Sigmoid colon (tissue), 7 donors: Measurements from ENCODE around the gene AVEN. TPM values are rescaled to one million over a fixed set of nuclear protein-coding genes. Genes with fewer than 3 reads are reported as not detected.

Source experiments
- DNase-seq: peaks from one replicate; pipeline ENCODE4 v3.0.0-alpha.2; 2019
- H3K27ac ChIP-seq, 4 donors: fragments of 200-600 bp; sonication (generic); one replicate each; pipeline ENCODE4 v1.5.1; 2016 to 2019; ENCODE audit warnings: mild to moderate bottlenecking in 1 of 4
- H3K27me3 ChIP-seq, 3 donors: fragments of 200-600 bp; sonication (generic); one replicate each; pipeline ENCODE4 v1.5.1; 2019; ENCODE audit warnings: mild to moderate bottlenecking in 1 of 3
- H3K36me3 ChIP-seq, 4 donors: fragments of 200-600 bp; sonication (generic); one replicate each; pipeline ENCODE4 v1.5.1; 2016 to 2019
- H3K4me1 ChIP-seq, 4 donors: fragments of 200-600 bp; sonication (generic); one replicate each; pipeline ENCODE4 v1.5.1; 2017 to 2019
- H3K4me3 ChIP-seq, 4 donors: fragments of 200-600 bp; sonication (generic); one replicate each; pipeline ENCODE4 v1.5.1; 2017 to 2019; ENCODE audit warnings: mild to moderate bottlenecking in 2 of 4, moderate library complexity in 1 of 4
- H3K9me3 ChIP-seq, 4 donors: fragments of 200-600 bp in 3 of 4; sonication (generic) in 3 of 4; one replicate each; pipeline versions ENCODE4 v1.5.1 to v1.6.1; 2013 to 2019
- EP300 ChIP-seq, 4 donors: sonication (generic); formaldehyde crosslinking; IDR thresholded peaks; one replicate each; pipeline ENCODE4 v1.6.1; 2017; ENCODE audit warnings: antibody characterized with exemption in 4 of 4
- POLR2A ChIP-seq, 2 donors: fragments of 450-650 bp; IDR thresholded peaks; one replicate each; pipeline ENCODE4 v1.6.1; 2016; ENCODE audit warnings: antibody characterized with exemption in 2 of 2, mild to moderate bottlenecking in 2 of 2, moderate library complexity in 2 of 2
- POLR2AphosphoS5 ChIP-seq, 4 donors: sonication (generic); formaldehyde crosslinking; IDR thresholded peaks; one replicate each; pipeline ENCODE4 v1.6.1; 2017; ENCODE audit warnings: antibody characterized with exemption in 4 of 4
- WGBS, 2 donors: extraction: QIAGEN DNeasy Blood & Tissue Kit; methylation state at CpG; one replicate each; pipeline ENCODE4 v1.1.7; 2013; 5-methylcytosine and 5-hydroxymethylcytosine counted together
- intact Hi-C: fragments of 100-400 bp; cut with DNase I; formaldehyde crosslinking; loops from one replicate; pipeline ENCODE4 v1.15.1; 2023
- polyA plus RNA-seq, 3 donors: library from polyadenylated mRNA; stranded (reverse); fragments of 200-250 nt; gene quantifications; one replicate each; pipeline ENCODE4 v1.2.3, GENCODE V29; 2013
- total RNA-seq, 4 donors: library from RNA; depleted of rRNA; stranded (reverse); fragments of >200 nt; gene quantifications; one replicate each; pipeline ENCODE4 v1.1.0, GENCODE V29; 2016
- TF ChIP-seq, protein P1 (sequence below), 4 experiments: fragments of 450-650 bp in 3 of 4; fragments of 200-600 bp in 1 of 4; IDR thresholded peaks; one replicate each; pipeline ENCODE4 v1.5.1; 2016 to 2019; ENCODE audit warnings: antibody characterized with exemption in 4 of 4, mild to moderate bottlenecking in 3 of 4, moderate library complexity in 2 of 4
- donor health status: healthy with polysubstance abuse.
- donor health status: Bipolar disorder and iron deficiency.
- donor health status: healthy.

The AVEN gene
- total and polyA plus RNA-seq, 7 donors, result 9.2 to 23.3 (median 15.0) TPM

DNA sequence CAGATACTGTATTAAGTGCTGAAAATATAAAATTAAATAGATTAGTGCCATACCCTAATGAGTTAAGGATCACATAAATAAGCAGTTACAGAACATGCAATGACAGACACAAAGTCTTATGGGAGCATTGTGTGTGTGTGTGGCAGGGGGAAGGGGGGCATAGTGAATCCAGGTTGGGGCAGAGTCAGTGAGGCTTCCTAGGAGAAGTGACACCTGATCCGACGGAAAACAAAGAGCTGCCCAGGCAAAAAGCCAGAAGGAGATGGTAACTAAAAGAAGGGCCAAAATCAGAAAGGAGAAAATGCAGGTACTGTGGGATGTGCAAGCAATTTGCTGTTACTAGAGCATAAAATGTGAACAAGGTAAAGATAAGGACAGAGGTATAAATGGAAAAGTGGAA is 150.8 kb downstream of the AVEN start:
- no peak overlapping the region for H3K4me3 ChIP-seq
- no peaks in the 10 kb centered on the region for H3K9me3 ChIP-seq
- DNase-seq, result no peak
- no peak for TF ChIP-seq POLR2A (IDR thresholded peaks at IDR 0.05)
- TF ChIP-seq EP300 (IDR thresholded peaks at IDR 0.05), result no peak
- no peak for TF ChIP-seq POLR2AphosphoS5 (IDR thresholded peaks at IDR 0.05)
- H3K27me3 ChIP-seq, result no peaks in the 10 kb centered on the region
- intact Hi-C loops, result loop anchor here (10.0 kb wide), 1 partner anchor 57 kb away; no protein-coding TSS in a partner anchor
- H3K27ac ChIP-seq, result no peak overlapping the region
- H3K4me1 ChIP-seq, result no peaks in the 10 kb centered on the region
- H3K36me3 ChIP-seq, result no peaks in the 10 kb centered on the region
- 84 to 88% methylated on average over 2 of the region's 2 CpGs for WGBS, 2 donors

DNA sequence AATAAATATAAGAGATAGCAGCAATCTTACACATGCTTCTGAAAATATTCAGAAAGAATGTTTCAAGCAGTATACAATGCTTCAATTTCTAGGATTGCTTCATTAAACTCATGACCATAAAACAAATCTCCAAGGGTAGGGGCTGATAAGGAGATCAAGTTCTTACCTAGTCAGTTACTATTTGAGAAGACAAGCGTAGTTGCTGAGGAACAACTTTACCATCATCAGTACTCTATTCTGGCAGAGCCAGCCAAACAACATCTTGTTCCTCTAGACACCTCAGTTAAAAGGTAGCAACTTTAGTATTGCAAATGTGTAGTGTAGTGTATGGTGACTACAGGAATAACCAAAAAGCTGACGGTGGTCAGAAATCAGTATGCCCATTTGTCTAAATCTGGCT is 156.1 kb downstream of the AVEN start:
- Histone ChIP-seq H3K4me3 (no peak overlapping the region), H3K4me1 (no peaks in the 10 kb centered on the region), H3K36me3 (no peaks in the 10 kb centered on the region), H3K27ac (no peak overlapping the region), H3K9me3 (no peaks in the 10 kb centered on the region), H3K27me3 (no peaks in the 10 kb centered on the region)
- DNase-seq, result no peak
- WGBS, 2 donors, result 93 to 94% methylated on average over 2 of the region's 2 CpGs
- TF ChIP-seq, protein P1, sequence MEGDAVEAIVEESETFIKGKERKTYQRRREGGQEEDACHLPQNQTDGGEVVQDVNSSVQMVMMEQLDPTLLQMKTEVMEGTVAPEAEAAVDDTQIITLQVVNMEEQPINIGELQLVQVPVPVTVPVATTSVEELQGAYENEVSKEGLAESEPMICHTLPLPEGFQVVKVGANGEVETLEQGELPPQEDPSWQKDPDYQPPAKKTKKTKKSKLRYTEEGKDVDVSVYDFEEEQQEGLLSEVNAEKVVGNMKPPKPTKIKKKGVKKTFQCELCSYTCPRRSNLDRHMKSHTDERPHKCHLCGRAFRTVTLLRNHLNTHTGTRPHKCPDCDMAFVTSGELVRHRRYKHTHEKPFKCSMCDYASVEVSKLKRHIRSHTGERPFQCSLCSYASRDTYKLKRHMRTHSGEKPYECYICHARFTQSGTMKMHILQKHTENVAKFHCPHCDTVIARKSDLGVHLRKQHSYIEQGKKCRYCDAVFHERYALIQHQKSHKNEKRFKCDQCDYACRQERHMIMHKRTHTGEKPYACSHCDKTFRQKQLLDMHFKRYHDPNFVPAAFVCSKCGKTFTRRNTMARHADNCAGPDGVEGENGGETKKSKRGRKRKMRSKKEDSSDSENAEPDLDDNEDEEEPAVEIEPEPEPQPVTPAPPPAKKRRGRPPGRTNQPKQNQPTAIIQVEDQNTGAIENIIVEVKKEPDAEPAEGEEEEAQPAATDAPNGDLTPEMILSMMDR (IDR thresholded peaks at IDR 0.05), result no peak
- TF ChIP-seq EP300 (IDR thresholded peaks at IDR 0.05) (no peak), POLR2AphosphoS5 (IDR thresholded peaks at IDR 0.05) (no peak), POLR2A (IDR thresholded peaks at IDR 0.05) (no peak)
- intact Hi-C loops, result loop anchor here (10.0 kb wide), 1 partner anchor 62 kb away; no protein-coding TSS in a partner anchor

DNA sequence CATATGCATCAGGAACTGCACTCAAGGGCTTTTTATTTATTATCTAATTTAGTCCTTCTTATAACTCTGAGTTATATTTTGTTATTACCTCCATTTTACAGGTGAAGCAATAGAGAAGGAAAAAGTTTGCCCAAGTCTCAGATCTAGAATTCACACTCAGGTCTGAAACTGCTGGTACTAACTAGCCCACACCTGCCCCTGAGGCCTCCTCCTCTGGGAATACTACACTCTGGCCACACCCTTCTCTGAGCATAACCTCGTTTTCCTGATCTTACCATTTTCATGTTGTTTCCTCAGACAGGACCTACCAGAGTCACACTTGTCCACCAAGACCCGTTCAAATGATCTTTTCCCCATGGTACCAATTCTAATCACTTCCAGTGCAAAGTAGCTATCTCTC is 164.8 kb downstream of the AVEN start:
- DNase-seq, result no peak
- Histone ChIP-seq H3K4me1 (no peaks in the 10 kb centered on the region), H3K27me3 (no peaks in the 10 kb centered on the region), H3K4me3 (no peak overlapping the region), H3K27ac (no peak overlapping the region), H3K9me3 (no peaks in the 10 kb centered on the region), H3K36me3 (no peaks in the 10 kb centered on the region)
- 57 to 82% methylated on average over 2 of the region's 2 CpGs for WGBS, 2 donors
- TF ChIP-seq, protein P1 (IDR thresholded peaks at IDR 0.05), result no peak
- TF ChIP-seq EP300 (IDR thresholded peaks at IDR 0.05) (no peak), POLR2A (IDR thresholded peaks at IDR 0.05) (no peak), POLR2AphosphoS5 (IDR thresholded peaks at IDR 0.05) (no peak)
- intact Hi-C loops, result no loop called here

DNA sequence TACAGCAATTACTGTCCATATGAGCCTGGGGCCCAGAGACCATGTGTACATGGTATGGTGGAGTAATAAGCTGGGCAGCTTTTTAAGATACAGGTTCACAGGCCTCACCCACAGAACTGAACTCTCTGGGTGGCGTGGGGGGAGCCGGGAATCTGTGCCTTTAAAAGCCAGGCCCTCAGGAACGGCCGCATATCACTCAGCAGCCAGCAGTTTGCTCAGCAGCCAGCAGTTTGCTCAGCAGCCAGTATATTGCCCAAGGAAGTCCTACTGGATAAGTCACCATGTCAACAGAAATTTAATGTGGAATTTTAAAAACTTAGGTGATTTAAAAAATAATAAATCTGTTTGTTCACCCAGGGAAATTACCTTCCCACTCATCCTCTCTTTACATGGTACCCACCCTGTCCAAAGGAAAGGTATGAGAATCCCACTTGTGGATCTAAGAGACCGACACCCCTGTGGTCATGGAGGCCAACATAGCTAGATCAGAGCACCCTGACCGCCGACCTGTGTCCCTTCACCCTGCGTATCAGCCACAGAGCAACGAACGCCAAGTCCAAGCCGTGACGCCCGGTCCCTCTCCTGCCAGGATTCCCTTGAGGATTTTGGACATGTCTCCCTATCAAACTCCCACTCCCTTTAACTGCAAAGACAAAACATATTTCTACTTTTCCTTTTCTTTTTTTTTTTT is 166.4 kb downstream of the AVEN start:
- Histone ChIP-seq H3K4me3 (no peak overlapping the region), H3K9me3 (no peaks in the 10 kb centered on the region), H3K27ac (no peak overlapping the region), H3K4me1 (no peaks in the 10 kb centered on the region), H3K27me3 (no peaks in the 10 kb centered on the region), H3K36me3 (no peaks in the 10 kb centered on the region)
- TF ChIP-seq POLR2A (IDR thresholded peaks at IDR 0.05) (no peak), POLR2AphosphoS5 (IDR thresholded peaks at IDR 0.05) (no peak), EP300 (IDR thresholded peaks at IDR 0.05) (no peak)
- TF ChIP-seq, protein P1 (IDR thresholded peaks at IDR 0.05), result no peak
- 88 to 89% methylated on average over 13 of the region's 13 CpGs for WGBS, 2 donors
- DNase-seq, result no peak
- intact Hi-C loops, result no loop called here

- WGBS, 2 donors, result 88 to 93% methylated on average over 2 of the region's 2 CpGs
- Histone ChIP-seq H3K4me3 (no peak overlapping the region), H3K27me3 (no peaks in the 10 kb centered on the region), H3K9me3 (no peaks in the 10 kb centered on the region), H3K27ac (no peak overlapping the region), H3K4me1 (no peaks in the 10 kb centered on the region), H3K36me3 (no peaks in the 10 kb centered on the region)
- intact Hi-C loops, result no loop called here
- TF ChIP-seq, protein P1 (IDR thresholded peaks at IDR 0.05), result no peak
- no peak for TF ChIP-seq POLR2A (IDR thresholded peaks at IDR 0.05)
- no peak for TF ChIP-seq EP300 (IDR thresholded peaks at IDR 0.05)
- TF ChIP-seq POLR2AphosphoS5 (IDR thresholded peaks at IDR 0.05), result no peak
- no peak for DNase-seq
These were observed 167.0 kb downstream of the AVEN start for GRCh38 chr15:33871980-33872379.
